ENCODE data around the gene MUC5AC. TPM values are rescaled to one million over a fixed set of nuclear protein-coding genes. Genes with fewer than 3 reads are reported as not detected.
"Not testable (repeated sequence)": the region's sequence is repeated elsewhere in the genome, so short reads cannot be mapped to it uniquely, and the experiment has no call there.

Gene MUC5AC
- total and polyA plus RNA-seq, 7 donors, result 0.02 TPM; not detected in 6

GRCh38 chr11:1163321-1163910 is 5.7 kb downstream of the MUC5AC start:
- ATAC-seq (no peak), DNase-seq (peak; percentile 9 to 42)
- 73 to 81% (median 79%) methylated on average over 13 of the region's 13 CpGs for WGBS, 3 donors
- Histone ChIP-seq H3K9me3 (no peaks in the 10 kb centered on the region), H3K4me1 (no peaks in the 10 kb centered on the region), H3K36me3 (ENCODE audit: insufficient read depth in 1 of 2, low read depth in 1 of 2) (no peaks in the 10 kb centered on the region), H3K27me3 (ENCODE audit: insufficient read depth in 3 of 3, low read length in 2 of 3) (peaks cover 0 to 34% (median 10%) of the 10 kb centered on the region in 3 donors), H3K27ac (no peak overlapping the region), H3K4me3 (no peak overlapping the region)
- intact Hi-C loops (cut with DNase I), result no loop called here
- TF ChIP-seq, protein P1, sequence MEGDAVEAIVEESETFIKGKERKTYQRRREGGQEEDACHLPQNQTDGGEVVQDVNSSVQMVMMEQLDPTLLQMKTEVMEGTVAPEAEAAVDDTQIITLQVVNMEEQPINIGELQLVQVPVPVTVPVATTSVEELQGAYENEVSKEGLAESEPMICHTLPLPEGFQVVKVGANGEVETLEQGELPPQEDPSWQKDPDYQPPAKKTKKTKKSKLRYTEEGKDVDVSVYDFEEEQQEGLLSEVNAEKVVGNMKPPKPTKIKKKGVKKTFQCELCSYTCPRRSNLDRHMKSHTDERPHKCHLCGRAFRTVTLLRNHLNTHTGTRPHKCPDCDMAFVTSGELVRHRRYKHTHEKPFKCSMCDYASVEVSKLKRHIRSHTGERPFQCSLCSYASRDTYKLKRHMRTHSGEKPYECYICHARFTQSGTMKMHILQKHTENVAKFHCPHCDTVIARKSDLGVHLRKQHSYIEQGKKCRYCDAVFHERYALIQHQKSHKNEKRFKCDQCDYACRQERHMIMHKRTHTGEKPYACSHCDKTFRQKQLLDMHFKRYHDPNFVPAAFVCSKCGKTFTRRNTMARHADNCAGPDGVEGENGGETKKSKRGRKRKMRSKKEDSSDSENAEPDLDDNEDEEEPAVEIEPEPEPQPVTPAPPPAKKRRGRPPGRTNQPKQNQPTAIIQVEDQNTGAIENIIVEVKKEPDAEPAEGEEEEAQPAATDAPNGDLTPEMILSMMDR (IDR thresholded peaks at IDR 0.05), result no peak

DNA sequence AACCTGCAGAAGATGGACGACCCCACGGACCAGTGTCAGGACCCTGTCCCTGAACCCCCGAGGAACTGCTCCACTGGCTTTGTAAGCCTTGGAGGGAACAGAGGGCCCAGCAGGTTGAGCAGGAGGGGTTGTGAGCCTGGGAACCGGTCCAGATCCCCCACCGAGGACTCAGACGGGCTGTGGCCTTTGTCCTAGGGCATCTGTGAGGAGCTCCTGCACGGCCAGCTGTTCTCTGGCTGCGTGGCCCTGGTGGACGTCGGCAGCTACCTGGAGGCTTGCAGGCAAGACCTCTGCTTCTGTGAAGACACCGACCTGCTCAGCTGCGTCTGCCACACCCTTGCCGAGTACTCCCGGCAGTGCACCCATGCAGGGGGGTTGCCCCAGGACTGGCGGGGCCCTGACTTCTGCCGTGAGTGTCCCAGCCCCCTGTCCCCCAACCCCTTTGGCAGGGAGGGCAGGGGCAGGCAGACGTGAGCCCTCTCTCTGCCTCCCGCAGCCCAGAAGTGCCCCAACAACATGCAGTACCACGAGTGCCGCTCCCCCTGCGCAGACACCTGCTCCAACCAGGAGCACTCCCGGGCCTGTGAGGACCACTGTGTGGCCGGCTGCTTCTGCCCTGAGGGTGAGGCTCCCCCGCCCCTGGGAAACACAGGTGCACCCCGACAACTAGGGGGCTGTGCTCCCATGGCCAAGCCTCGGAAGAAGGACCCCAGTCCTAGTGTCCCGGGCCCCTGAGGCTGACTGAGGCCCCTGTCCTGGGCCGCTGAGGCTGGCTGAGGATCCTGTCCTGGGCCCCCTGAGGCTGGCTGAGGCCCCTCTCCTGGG is 6.4 kb downstream of the MUC5AC start:
- TF ChIP-seq, protein P1 (IDR thresholded peaks at IDR 0.05), result no peak
- ATAC-seq (no peak), DNase-seq (peak in 1 of 2 donors; percentile 46)
- intact Hi-C loops (cut with DNase I), result no loop called here
- Histone ChIP-seq H3K4me3 (no peak overlapping the region), H3K27me3 (ENCODE audit: insufficient read depth in 3 of 3, low read length in 2 of 3) (peaks cover 0 to 34% (median 8%) of the 10 kb centered on the region in 3 donors), H3K9me3 (no peaks in the 10 kb centered on the region), H3K36me3 (ENCODE audit: insufficient read depth in 1 of 2, low read depth in 1 of 2) (no peaks in the 10 kb centered on the region), H3K27ac (no peak overlapping the region), H3K4me1 (no peaks in the 10 kb centered on the region)
- 54 to 68% (median 63%) methylated on average over 24 to 28 of the region's 28 CpGs for WGBS, 3 donors

GRCh38 chr11:1164779-1165255 is 7.1 kb downstream of the MUC5AC start:
- 65 to 72% (median 71%) methylated on average over 6 to 10 of the region's 10 CpGs for WGBS, 3 donors

DNA sequence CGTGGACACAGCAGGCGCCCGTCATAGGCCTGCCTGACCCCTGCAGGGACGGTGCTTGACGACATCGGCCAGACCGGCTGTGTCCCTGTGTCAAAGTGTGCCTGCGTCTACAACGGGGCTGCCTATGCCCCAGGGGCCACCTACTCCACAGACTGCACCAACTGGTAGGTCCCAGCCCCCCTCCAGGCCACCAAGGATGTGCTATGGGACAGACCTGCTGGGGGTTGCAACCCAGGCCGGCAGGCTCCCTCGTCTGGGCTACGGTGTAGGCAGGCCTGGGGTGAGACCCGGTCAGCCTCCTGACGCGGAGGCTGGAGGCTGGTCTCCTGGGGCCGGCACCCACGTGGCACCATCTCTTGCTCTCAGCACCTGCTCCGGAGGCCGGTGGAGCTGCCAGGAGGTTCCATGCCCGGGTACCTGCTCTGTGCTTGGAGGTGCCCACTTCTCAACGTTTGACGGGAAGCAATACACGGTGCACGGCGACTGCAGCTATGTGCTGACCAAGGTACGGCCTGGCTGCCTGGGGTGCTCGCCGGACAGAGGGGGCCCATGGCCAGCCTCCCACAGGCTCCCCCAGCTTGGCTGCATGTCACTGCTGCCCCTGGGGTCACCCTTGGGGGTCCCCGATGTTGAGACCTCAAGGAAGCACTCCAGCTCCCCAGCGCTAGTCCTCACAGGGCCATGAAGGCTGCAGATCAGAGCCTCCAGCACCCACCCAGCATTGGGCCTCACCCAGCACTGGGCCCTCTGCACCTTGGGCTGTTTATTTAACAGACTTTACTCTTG is 7.7 kb downstream of the MUC5AC start:
- DNase-seq, result peak; percentile 9 to 47
- Histone ChIP-seq H3K4me3 (no peak overlapping the region), H3K27ac (no peak overlapping the region), H3K27me3 (ENCODE audit: insufficient read depth in 3 of 3, low read length in 2 of 3) (peaks cover 0 to 32% (median 6%) of the 10 kb centered on the region in 3 donors), H3K36me3 (ENCODE audit: insufficient read depth in 1 of 2, low read depth in 1 of 2) (no peaks in the 10 kb centered on the region), H3K9me3 (no peaks in the 10 kb centered on the region), H3K4me1 (no peaks in the 10 kb centered on the region)
- ATAC-seq, result no peak
- intact Hi-C loops (cut with DNase I), result no loop called here
- 78 to 84% (median 81%) methylated on average over 28 to 30 of the region's 30 CpGs for WGBS, 3 donors
- TF ChIP-seq, protein P1 (IDR thresholded peaks at IDR 0.05), result no peak

More at GRCh38 chr11:1164779-1165255, 7.1 kb downstream of the MUC5AC start:
- DNase-seq; H3K27ac ChIP-seq; H3K4me3 ChIP-seq; H3K36me3 ChIP-seq (ENCODE audit: insufficient read depth in 1 of 2, low read depth in 1 of 2); H3K9me3 ChIP-seq; H3K4me1 ChIP-seq; intact Hi-C loops (cut with DNase I); ATAC-seq: not testable (repeated sequence)
- peaks cover 0 to 34% (median 8%) of the 10 kb centered on the region in 3 donors for H3K27me3 ChIP-seq (ENCODE audit: insufficient read depth in 3 of 3, low read length in 2 of 3)
